Transverse colon (tissue), 4 donors: ENCODE measurements around the gene SEC22C.

ENCODE experiments used
- POLR2A ChIP-seq: fragments of 450-650 bp; IDR thresholded peaks from one replicate; pipeline ENCODE4 v1.6.1; 2016; ENCODE audit warnings: antibody characterized with exemption, mild to moderate bottlenecking, moderate library complexity
- POLR2AphosphoS5 ChIP-seq, 3 donors: sonication (generic); formaldehyde crosslinking; IDR thresholded peaks; one replicate each; pipeline ENCODE4 v1.6.1; 2016; ENCODE audit warnings: antibody characterized with exemption in 3 of 3
- TF ChIP-seq, protein P1 (sequence below), 5 experiments: fragments of 200-600 bp in 3 of 5; fragments of 450-650 bp in 2 of 5; sonication (generic) in 3 of 5; IDR thresholded peaks; 1 replicate in 2 of 5; 2 replicates in 3 of 5; pipeline ENCODE4 v1.5.1; 2016 to 2017; ENCODE audit warnings: antibody characterized with exemption in 5 of 5, inconsistent platforms in 3 of 5, mild to moderate bottlenecking in 2 of 5, moderate library complexity in 1 of 5

DNA sequence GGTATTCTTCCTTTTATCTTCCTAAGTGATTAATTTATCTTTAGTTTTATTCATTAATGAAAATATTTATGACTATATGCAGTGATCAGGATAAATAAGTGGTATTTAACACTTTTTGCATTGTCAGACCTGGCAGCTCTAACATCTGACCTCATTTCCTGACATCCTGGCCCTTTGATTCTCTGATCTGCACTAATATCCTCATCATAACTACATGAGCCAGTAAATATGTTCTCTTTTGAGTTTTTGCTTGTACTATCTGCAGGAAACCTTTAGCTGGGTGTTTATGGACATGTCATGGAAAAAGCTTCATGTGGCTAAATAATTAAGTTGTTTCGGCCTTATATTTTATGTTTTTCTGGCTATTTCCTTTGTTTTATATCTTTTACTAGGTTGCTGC lies 29.2 kb upstream of the SEC22C start:
- TF ChIP-seq POLR2A = no peak
- TF ChIP-seq, protein P1, sequence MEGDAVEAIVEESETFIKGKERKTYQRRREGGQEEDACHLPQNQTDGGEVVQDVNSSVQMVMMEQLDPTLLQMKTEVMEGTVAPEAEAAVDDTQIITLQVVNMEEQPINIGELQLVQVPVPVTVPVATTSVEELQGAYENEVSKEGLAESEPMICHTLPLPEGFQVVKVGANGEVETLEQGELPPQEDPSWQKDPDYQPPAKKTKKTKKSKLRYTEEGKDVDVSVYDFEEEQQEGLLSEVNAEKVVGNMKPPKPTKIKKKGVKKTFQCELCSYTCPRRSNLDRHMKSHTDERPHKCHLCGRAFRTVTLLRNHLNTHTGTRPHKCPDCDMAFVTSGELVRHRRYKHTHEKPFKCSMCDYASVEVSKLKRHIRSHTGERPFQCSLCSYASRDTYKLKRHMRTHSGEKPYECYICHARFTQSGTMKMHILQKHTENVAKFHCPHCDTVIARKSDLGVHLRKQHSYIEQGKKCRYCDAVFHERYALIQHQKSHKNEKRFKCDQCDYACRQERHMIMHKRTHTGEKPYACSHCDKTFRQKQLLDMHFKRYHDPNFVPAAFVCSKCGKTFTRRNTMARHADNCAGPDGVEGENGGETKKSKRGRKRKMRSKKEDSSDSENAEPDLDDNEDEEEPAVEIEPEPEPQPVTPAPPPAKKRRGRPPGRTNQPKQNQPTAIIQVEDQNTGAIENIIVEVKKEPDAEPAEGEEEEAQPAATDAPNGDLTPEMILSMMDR (IDR thresholded peaks at IDR 0.05) = no peak
- no peak for TF ChIP-seq POLR2AphosphoS5 (IDR thresholded peaks at IDR 0.05)
